HL-60 (cell line): ENCODE data around the gene CACNG8.
"Not testable (repeated sequence)": the region's sequence is repeated elsewhere in the genome, so short reads cannot be mapped to it uniquely, and the experiment has no call there.

ENCODE experiments used
- DNase-seq, 2 experiments: peaks; one replicate each; pipeline ENCODE4 v3.0.0-alpha.2; 2010 to 2020; ENCODE audit warnings: low read depth in 1 of 2, low spot score in 1 of 2
- H3K27ac ChIP-seq: fragments of 250-450 bp; sonication (Bioruptor Pico); replicated peaks from 2 replicates; pipeline ENCODE4 v1.5.1; 2020; ENCODE audit warnings: mild to moderate bottlenecking, moderate library complexity
- H3K27me3 ChIP-seq: fragments of 250-450 bp; sonication (Bioruptor Pico); 2 replicates; pipeline ENCODE4 v1.5.1; 2021; ENCODE audit warnings: mild to moderate bottlenecking, moderate library complexity; ENCODE audit not compliant: insufficient read depth, poor library complexity, severe bottlenecking
- H3K4me3 ChIP-seq: replicated peaks from 2 replicates; pipeline ENCODE4 v1.5.1; 2011; ENCODE audit warnings: mild to moderate bottlenecking, control low read depth, low read length; ENCODE audit not compliant: insufficient read depth
- GABPA ChIP-seq: IDR thresholded peaks from 2 replicates; pipeline ENCODE4 v1.6.1; 2012; ENCODE audit warnings: low read depth
- POLR2AphosphoS5 ChIP-seq: IDR thresholded peaks from 2 replicates; pipeline ENCODE4 v1.6.1; 2012; ENCODE audit warnings: low read depth
- SPI1 ChIP-seq: IDR thresholded peaks from 2 replicates; pipeline ENCODE4 v1.6.1; 2012; ENCODE audit warnings: low read depth, mild to moderate bottlenecking, borderline replicate concordance
- TF ChIP-seq, protein P1 (sequence below): IDR thresholded peaks from 2 replicates; pipeline ENCODE4 v1.6.1; 2012; ENCODE audit warnings: low read depth; ENCODE audit not compliant: insufficient replicate concordance
- TF ChIP-seq, protein P2 (sequence below): IDR thresholded peaks from one replicate; pipeline ENCODE4 v1.5.1; 2011; ENCODE audit warnings: low read length, control low read depth, inconsistent platforms; ENCODE audit not compliant: insufficient read depth

CACNG8 gene

DNA sequence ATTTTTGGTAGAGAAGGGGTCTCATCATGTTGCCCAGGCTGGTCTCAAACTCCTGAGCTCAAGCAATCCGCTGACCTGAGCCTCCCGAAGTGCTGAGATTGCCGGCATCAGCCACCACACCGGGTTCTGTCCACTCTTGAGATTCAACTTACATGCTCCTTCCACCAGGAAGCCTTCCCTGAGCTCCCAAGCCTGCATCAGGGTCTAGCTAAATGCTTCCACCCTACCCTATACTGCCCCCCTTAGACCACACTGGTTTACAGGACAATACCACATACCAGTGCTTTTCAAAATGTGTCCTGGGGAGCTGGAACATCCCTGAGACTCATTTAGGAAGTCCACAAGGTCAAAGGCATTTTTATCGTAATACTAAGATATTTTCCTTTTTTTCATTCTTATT lies 15.1 kb upstream of the CACNG8 start:
- DNase-seq = no peak
- no peak overlapping the region for H3K4me3 ChIP-seq
- TF ChIP-seq GABPA (no peak), POLR2AphosphoS5 (no peak)
- H3K27ac ChIP-seq = no peak overlapping the region
- peaks cover 4% of the 10 kb centered on the region for H3K27me3 ChIP-seq

DNA sequence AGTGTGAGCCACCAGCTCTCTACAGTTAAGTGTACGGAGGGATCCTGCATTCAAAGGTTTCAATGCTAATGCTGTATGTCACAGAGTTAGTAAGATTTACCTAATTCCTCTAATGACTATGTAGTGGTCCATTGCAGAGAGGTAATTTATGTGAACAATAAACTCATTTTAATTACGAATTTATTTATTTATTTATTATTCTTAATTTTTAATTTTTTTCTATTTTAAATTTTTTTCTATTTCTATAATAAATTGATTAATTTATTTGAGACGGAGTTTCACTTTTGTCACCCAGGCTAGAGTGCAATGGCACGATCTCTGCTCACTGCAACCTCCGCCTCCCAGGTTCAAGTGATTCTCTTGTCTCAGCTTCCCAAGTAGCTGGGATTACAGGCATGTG lies 14.1 kb upstream of the CACNG8 start:
- H3K27ac ChIP-seq, DNase-seq, H3K27me3 ChIP-seq, H3K4me3 ChIP-seq: not testable (repeated sequence)

DNA sequence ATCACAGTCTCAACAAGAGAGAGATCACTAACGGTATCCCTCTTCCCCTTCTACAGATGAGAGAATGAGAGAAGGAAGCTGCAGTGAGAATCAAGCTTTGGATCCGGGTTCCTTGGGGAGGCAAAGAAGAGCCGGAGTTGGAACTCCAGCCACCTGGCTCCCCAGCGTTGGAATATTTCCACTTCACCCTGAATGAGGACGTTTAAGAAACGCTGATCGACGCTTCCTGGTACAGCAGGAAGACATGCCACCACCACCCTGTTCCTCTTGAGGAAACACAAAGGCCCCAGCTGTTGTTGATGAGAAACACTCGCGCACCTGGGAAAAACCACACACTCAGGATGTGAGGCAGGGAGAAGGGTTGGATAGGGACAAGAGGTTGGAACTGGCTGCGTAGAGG lies 11.3 kb upstream of the CACNG8 start:
- no peak overlapping the region for H3K4me3 ChIP-seq
- H3K27me3 ChIP-seq = no peaks in the 10 kb centered on the region
- no peak for DNase-seq
- H3K27ac ChIP-seq = no peak overlapping the region
- TF ChIP-seq, protein P1, sequence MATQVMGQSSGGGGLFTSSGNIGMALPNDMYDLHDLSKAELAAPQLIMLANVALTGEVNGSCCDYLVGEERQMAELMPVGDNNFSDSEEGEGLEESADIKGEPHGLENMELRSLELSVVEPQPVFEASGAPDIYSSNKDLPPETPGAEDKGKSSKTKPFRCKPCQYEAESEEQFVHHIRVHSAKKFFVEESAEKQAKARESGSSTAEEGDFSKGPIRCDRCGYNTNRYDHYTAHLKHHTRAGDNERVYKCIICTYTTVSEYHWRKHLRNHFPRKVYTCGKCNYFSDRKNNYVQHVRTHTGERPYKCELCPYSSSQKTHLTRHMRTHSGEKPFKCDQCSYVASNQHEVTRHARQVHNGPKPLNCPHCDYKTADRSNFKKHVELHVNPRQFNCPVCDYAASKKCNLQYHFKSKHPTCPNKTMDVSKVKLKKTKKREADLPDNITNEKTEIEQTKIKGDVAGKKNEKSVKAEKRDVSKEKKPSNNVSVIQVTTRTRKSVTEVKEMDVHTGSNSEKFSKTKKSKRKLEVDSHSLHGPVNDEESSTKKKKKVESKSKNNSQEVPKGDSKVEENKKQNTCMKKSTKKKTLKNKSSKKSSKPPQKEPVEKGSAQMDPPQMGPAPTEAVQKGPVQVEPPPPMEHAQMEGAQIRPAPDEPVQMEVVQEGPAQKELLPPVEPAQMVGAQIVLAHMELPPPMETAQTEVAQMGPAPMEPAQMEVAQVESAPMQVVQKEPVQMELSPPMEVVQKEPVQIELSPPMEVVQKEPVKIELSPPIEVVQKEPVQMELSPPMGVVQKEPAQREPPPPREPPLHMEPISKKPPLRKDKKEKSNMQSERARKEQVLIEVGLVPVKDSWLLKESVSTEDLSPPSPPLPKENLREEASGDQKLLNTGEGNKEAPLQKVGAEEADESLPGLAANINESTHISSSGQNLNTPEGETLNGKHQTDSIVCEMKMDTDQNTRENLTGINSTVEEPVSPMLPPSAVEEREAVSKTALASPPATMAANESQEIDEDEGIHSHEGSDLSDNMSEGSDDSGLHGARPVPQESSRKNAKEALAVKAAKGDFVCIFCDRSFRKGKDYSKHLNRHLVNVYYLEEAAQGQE = no peak
- TF ChIP-seq POLR2AphosphoS5 (no peak), SPI1 (no peak), GABPA (no peak)
- TF ChIP-seq, protein P2, sequence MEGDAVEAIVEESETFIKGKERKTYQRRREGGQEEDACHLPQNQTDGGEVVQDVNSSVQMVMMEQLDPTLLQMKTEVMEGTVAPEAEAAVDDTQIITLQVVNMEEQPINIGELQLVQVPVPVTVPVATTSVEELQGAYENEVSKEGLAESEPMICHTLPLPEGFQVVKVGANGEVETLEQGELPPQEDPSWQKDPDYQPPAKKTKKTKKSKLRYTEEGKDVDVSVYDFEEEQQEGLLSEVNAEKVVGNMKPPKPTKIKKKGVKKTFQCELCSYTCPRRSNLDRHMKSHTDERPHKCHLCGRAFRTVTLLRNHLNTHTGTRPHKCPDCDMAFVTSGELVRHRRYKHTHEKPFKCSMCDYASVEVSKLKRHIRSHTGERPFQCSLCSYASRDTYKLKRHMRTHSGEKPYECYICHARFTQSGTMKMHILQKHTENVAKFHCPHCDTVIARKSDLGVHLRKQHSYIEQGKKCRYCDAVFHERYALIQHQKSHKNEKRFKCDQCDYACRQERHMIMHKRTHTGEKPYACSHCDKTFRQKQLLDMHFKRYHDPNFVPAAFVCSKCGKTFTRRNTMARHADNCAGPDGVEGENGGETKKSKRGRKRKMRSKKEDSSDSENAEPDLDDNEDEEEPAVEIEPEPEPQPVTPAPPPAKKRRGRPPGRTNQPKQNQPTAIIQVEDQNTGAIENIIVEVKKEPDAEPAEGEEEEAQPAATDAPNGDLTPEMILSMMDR = no peak

DNA sequence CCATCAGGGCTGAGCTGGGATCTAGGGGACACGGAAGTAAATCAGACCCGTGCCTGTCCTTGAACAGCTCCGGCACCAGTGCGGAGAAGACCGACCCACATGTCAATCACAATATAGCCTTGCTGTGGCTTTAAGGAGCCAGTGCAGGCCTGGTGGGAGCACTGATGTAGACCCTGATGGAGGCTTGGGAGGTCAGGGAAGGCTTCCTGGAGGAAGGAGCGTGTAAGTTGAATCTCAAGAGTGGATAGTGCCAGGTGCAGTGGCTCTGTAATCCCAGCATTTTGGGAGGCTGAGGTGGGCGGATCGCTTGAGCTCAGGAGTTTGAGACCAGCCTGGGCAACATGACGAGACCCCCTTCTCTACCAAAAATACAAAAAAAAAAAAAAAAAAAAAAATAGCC lies 10.8 kb upstream of the CACNG8 start:
- TF ChIP-seq, protein P1 = no peak
- TF ChIP-seq, protein P2 = no peak
- TF ChIP-seq GABPA (no peak), POLR2AphosphoS5 (no peak), SPI1 (no peak)
- Histone ChIP-seq H3K27me3 (no peaks in the 10 kb centered on the region), H3K27ac (no peak overlapping the region), H3K4me3 (no peak overlapping the region)
- DNase-seq = no peak

DNA sequence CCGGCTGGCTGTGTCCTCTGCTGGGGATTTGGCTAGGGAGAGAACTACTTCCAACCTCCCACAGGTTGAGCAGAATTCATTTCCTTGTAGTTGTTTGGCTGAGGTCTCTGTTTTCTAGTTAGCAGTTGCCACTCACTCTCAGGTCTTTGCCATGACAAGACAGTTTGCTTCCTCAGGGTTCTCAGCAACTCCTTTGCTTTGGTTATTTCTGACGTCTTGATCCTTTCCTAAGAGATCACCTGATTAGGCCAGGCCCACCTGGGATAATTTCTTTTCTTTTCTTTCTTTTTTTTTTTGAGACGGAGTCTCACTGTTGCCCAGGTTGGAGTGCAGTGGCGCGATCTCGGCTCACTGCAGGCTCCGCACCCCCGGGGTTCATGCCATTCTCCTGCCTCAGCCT lies 9.4 kb upstream of the CACNG8 start:
- no peak overlapping the region for H3K4me3 ChIP-seq
- TF ChIP-seq GABPA = no peak
- TF ChIP-seq, protein P2 = no peak
- TF ChIP-seq, protein P1 = no peak
- TF ChIP-seq SPI1 = no peak
- no peak overlapping the region for H3K27ac ChIP-seq
- peaks cover 11% of the 10 kb centered on the region for H3K27me3 ChIP-seq
- DNase-seq = no peak
